ENCODE data around the gene TAS2R46.

TAS2R46 gene

GRCh38 chr12:11085419-11085818, 23.3 kb upstream of the TAS2R46 start:
- TF ChIP-seq CTCF (conservative IDR thresholded peaks at IDR 0.05; ENCODE audit: low read depth, low read length): no peak
- DNase-seq (ENCODE audit: low read depth): peak; percentile 36
- no peak overlapping the region for H3K4me3 ChIP-seq (ENCODE audit: low read depth, low read length)

GRCh38 chr12:11081987-11082386, 19.9 kb upstream of the TAS2R46 start:
- H3K4me3 ChIP-seq (ENCODE audit: low read depth, low read length): no peak overlapping the region
- TF ChIP-seq CTCF (conservative IDR thresholded peaks at IDR 0.05; ENCODE audit: low read depth, low read length): no peak

GRCh38 chr12:11078246-11078645, 16.2 kb upstream of the TAS2R46 start:
- no peak for DNase-seq (ENCODE audit: low read depth)
- no peak for TF ChIP-seq CTCF (conservative IDR thresholded peaks at IDR 0.05; ENCODE audit: low read depth, low read length)
- H3K4me3 ChIP-seq (ENCODE audit: low read depth, low read length): no peak overlapping the region

More at GRCh38 chr12:11081987-11082386, 19.9 kb upstream of the TAS2R46 start:
- DNase-seq (ENCODE audit: low read depth): no peak

GRCh38 chr12:11075642-11076041, 13.5 kb upstream of the TAS2R46 start:
- DNase-seq (ENCODE audit: low read depth): no peak
- TF ChIP-seq CTCF (conservative IDR thresholded peaks at IDR 0.05; ENCODE audit: low read depth, low read length): no peak
- H3K4me3 ChIP-seq (ENCODE audit: low read depth, low read length): no peak overlapping the region

- no peak for TF ChIP-seq CTCF (conservative IDR thresholded peaks at IDR 0.05; ENCODE audit: low read depth, low read length)
- H3K4me3 ChIP-seq (ENCODE audit: low read depth, low read length): no peak overlapping the region
- DNase-seq (ENCODE audit: low read depth): no peak
Measured at GRCh38 chr12:11071414-11071813, 9.3 kb upstream of the TAS2R46 start.

- no peak overlapping the region for H3K4me3 ChIP-seq (ENCODE audit: low read depth, low read length)
- no peak for TF ChIP-seq CTCF (conservative IDR thresholded peaks at IDR 0.05; ENCODE audit: low read depth, low read length)
- no peak for DNase-seq (ENCODE audit: low read depth)
Measured at GRCh38 chr12:11070999-11071398, 8.9 kb upstream of the TAS2R46 start.

GRCh38 chr12:11069854-11070365, 7.8 kb upstream of the TAS2R46 start:
- no peak for TF ChIP-seq CTCF (conservative IDR thresholded peaks at IDR 0.05; ENCODE audit: low read depth, low read length)
- DNase-seq (ENCODE audit: low read depth): no peak
- H3K4me3 ChIP-seq (ENCODE audit: low read depth, low read length): no peak overlapping the region
